GM19395 (cell line): Measurements from ENCODE around the gene ATP11A.

Source experiments
- ATAC-seq: cut with Tn5 transposase; IDR thresholded peaks from one replicate; pipeline ENCODE4 v1.9.1; 2021; ENCODE audit warnings: mild to moderate bottlenecking, moderate library complexity; ENCODE audit not compliant: unreplicated experiment

The ATP11A gene

DNA sequence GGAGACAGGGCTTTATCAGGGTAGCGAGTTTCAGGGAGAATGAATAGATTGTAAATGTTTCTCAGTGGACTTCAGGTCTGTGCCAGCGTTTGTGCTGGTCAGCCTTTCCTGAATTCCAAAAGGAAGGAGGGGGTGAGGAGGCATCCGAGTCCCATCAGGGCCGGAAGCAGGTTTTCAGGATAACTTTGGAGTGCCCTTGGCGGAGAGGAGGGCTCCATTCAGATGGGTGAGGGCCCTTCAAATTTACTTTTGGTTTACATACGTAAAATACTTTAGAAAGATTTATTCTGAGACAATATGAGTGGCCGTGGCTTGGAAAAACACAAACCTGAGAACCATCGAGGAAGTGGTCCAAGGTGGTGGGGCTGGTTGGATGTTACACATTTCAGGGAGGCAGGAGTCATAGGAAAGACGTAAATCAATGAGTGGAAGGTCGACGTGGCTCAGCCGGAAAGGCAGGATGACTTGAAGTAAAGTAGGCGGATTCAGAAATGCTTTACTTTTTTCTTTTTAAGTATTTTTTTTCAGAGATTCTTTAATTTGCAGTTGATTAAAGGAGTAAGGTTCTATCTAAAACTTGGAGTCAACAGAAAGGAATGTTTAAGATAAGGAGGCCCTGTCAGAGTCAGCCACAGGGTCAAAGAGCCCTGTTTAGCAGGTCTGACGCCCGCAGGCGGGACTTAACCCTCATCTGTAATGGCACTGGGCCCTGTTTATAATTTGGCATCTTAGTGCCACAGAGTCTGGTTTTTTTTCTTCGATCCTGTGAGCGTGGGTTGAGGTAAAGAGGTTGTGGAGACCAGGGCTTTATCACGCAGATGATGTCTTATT is 32.8 kb downstream of the ATP11A start:
- ATAC-seq, result no peak

- ATAC-seq, result no peak
These were observed 33.9 kb downstream of the ATP11A start for GRCh38 chr13:112723771-112724170.

DNA sequence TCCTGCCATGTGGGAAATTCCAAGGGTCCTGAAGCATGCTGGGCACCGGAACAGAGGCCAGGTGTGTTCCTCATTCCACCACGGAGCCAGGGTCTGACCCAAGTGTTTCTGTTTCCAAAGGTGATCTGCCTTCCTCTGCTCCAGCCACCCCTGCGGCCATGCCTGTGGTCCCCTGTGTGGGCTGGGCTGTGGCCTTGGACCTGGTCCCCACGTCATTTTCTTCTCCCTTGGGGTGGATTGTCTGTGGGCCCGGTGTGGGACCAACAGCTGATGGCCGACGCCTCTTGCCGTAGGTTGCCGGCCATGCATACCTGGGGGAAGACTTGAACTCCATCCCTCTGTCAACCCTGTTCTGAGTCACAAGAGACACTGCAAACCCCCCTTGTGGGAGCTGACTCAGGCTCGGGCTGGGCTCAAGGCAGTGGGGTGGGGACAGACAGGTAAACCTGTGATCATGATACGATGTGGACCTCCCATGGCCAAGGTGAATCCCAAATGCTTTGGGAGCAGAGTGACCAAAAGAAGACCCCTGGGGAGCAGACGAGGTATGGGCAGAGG is 35.0 kb downstream of the ATP11A start:
- ATAC-seq, result no peak

DNA sequence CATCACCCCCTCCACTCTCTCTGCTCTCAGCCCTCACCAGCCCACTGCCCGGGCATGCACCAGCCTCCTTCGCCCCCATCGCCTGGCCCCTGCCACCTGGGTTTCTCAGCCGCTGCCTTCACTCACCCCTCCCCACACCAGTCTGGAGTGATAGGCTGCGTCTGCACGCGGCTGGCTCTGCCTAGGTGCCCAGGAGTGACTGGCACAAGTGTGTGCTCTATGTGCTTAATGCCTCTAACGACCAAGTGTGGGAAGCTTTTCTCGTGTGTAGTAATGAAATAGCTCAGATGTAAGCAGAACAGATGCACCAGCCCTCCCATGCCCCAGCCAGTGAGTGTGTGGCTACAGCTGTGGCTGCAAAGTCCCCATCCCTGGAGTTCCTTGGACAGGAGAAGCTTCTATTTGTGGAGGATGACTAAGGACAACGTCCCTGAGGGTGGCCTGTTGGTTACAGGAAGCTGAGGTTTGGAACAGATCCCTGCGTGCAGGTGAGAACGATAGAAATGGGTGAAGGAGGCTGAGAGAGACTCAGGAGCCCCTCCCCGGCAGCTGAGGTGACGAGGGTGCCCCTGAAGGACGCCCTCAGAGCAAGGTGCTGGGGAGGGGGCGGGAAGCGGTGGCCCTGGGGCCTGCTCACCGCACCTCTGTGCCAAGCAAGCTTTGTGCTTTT is 35.6 kb downstream of the ATP11A start:
- ATAC-seq, result no peak

DNA sequence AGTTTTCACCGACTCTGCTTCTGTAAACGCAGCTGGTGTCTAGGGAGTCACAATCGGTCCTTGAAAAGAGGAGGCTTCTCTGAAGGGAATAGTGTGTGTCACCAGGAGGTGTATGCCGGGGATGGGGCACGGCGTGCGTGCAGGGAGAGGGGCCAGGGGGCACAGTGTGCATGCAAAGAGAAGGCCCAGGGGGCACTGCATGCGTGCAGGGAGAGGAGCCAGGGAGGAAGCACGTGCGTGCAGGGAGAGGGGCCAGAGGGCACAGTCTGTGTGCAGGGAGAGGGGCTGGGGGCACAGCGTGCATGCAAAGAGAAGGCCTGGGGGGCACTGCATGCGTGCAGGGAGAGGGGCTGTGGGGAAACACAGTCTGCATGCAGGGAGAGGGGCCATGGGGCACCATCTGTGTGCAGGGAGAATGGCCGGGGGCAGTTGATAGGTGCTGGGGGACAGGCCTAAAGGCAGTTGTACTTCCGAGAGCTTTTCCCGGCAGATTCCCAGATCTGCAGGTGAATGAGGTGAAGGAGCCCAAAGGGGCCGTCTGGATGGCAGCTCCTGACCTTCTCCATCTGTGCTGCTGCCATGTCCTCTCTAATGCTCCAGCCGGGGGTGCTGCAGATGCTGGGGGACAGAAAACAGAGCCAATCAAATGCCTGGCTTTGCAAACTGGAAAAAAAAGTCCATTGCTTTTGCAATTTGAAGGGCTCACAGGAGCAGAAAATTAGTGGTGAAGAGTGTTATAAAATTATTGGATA is 36.4 kb downstream of the ATP11A start:
- ATAC-seq, result no peak

DNA sequence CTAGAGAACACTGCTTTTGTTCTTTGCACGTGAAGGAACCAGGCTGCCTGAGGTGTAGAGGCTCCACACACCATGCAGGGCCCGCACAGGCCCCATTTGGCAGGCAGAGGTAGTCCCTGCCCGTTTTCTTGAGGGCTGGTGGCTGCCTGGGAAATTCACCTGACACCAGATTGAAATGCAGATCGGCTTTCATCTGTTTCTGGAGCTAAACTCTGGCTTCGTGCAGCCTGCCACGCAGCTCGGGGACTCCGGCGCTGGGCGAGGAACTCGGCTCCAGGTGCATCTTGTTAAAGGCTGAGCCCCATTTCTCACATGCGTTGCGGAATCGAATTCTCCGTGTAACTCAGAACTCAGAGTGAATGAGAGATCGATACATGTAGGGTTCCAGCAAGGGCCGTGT is 37.7 kb downstream of the ATP11A start:
- ATAC-seq, result no peak

- no peak for ATAC-seq
These were observed 38.7 kb downstream of the ATP11A start for GRCh38 chr13:112728375-112729126.

- no peak for ATAC-seq
These were observed 39.6 kb downstream of the ATP11A start for GRCh38 chr13:112729408-112729807.

DNA sequence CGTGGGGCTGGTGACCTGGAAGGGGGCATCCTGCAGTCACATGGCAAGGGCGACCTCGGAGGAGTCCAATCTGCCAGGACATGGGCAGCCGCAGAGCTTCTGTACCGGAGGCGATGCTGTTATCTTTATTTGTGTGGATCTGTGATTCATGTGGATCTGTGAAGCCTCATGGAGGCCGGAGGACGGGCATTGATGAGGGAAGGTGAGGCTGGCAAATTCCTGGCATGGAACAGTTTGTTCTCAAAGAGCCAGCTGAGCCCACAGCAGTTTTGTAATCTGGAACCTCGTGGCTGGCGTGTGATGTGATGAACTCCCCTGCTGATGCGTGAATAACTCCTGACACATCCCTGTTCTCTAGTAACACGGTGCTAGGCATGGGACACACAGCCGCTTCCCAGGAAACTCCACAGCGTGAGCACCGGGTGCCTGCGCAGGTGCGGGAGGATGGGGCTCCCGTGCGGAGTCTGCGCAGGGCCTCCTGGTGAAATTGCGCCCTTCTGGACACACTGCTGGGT is 40.4 kb downstream of the ATP11A start:
- no peak for ATAC-seq

- no peak for ATAC-seq
These were observed 42.1 kb downstream of the ATP11A start for GRCh38 chr13:112731667-112732616.

DNA sequence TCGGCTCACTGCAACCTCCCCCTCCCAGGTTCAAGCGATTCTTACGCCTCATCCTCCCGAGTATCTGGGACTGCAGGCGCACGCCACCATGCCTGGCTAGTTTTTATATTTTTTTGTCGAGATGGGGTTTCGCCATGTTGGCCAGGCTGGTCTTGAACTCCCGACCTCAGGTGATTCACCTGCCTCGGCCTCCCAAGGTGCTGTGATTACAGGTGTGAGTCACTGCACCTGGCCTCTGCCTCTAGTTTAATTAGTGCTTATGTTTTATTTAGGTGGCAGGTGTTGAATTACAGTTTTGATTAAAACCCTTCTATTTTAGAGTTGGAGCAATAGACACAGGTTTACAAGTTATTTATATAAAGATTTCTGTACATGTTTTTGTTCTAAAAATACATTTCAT is 42.8 kb downstream of the ATP11A start:
- no peak for ATAC-seq

DNA sequence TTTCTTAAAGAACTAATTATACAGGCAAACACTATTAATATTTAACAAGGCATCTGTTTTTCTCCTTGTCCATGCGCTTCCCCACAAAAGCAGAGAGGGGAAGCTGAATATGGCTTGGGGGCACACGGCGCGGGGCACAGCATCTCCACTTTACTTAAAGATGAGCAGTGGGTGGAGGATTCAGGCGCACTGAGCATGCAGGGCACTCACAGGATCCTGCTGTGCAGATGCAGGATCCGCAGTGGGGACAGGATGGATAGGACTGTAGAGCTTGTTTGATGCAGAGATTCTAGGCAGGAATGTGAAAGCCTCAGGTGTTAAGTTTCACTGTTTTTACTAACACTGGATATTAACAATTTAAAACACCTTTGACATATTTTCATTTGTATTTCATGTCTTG is 43.3 kb downstream of the ATP11A start:
- ATAC-seq, result no peak

DNA sequence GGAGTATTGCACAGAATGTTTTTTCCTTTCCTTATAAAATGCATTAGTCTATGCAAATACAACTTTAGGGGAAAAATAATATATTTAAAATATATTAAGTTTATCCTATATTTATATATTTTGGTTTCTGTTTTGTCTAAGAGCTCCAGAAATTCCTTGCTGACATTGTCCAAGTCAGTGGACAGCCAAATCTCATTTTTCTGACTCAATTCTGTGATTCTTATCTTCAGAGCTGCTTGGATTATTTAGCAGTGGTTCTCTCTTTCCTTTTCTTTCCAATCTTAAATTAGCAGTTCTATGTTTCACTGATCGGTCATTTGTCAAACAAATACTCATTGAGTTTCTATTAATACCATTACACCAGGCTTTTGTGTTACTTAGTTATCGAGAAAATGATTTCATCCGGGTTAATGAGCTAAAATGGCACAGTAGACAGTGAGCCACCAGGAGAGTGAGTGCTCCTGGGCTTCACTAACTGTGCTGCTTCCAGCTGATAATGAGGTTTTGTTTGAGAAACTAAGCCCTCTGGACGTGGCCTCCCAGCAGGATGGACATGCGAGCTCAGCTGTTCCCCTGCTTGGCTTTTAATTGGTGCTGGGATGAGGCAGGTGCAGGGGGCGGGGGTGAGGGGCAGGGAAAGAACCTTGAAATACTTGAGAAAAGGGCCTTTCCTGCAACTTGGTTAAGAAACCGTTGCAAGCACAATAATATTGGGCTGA is 44.0 kb downstream of the ATP11A start:
- no peak for ATAC-seq

DNA sequence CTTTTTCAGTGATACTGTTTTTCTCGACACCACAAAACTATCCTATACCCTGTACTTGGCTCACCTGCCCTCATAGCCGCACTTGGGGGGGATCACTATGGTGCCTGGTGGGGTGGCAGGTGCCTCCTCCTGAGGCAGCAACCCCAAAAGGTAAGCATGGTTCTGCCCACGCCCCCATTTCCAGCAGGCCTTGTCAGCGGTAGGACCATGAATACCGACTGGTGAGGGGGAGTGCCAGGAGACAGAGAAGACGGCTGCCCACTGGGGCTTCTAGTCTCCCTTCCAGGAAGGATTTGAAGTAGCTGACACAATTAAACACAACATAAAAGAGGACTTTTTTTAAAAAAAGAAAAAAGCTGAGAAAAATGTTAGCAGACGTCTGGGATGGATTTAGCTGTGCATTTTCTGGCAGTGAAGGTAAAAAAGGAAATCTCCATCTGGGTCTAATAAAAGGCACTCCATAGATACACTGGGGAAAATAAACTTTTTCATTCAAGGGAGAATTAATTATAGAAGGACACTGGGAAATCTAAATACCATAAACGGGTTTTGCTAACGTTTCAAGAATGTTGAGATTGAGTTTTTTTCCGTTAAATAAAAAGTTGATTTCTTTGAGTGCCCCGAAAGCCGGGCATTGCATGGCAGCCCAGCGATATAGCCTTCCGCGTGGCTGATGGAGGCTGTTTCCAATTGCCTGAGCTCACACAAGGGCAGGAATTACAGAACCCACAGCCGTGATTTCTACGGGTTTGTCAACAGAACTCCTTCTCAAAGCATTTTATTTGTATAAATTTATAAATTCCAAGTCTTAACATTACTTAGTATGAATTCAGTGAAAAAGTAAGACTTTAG is 45.1 kb downstream of the ATP11A start:
- ATAC-seq, result no peak

GRCh38 chr13:112735791-112736190 is 46.0 kb downstream of the ATP11A start:
- no peak for ATAC-seq

DNA sequence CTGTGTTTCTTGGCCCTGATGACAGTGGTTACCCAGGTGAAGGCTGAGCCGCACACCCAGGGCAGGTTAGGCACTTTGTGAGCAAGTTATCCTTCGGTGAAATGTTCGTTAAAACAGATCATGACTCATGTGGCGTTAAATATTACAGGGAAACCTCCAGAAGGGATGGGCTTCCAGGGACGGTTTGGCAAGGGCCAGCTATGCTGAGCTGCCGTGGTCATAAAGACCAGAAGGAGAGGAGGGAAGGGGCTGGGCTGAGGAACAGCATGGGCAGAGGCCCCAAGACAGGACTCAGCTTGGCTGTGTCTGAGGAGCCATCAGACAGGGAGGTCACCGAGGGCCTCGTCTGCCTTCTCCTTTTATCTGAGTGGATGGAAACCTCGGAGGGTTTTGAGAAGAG is 47.5 kb downstream of the ATP11A start:
- ATAC-seq, result no peak

DNA sequence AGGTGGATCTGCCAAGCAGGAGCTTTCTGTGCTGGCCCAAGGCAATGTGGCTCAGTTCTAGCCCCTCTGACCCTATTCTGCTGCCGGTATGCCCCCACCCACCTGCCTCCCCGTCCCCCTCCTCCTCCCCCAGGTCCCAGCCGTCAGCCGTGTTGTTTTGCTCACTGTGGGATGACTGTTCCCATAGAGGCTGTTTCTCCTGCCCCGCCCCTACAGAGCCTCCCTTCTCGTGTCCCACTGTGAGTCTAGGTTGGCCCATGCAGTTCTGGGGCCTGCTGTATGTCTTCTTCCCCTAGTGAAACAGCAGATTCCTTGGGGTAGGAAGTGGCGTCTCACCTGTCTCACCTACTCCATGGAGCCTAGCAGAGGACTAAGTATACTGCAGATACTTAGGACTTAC is 48.8 kb downstream of the ATP11A start:
- no peak for ATAC-seq
